Measurements from ENCODE around the gene TM9SF2.

The TM9SF2 gene

DNA sequence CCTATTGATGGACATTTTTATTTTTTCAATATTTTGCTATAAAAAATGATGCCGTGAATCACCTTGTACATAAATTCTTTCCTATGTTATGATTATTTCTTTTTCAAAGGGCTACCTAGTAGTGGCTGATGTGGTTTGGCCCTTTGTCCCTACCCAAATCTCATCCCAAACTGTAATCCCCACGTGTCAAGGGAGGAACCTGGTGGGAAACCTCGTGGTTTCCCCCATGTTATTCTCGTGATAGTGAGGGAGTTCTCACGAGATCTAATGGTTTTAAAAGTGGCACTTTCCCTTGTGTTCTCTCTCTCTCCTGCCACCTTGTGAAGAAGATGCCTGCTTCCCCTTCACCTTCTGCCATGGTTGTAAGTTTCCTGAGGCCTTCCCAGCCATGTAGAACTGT, 94.9 kb downstream of the TM9SF2 start:
- no peak overlapping the region for H3K27ac ChIP-seq
- TF ChIP-seq, protein P1, sequence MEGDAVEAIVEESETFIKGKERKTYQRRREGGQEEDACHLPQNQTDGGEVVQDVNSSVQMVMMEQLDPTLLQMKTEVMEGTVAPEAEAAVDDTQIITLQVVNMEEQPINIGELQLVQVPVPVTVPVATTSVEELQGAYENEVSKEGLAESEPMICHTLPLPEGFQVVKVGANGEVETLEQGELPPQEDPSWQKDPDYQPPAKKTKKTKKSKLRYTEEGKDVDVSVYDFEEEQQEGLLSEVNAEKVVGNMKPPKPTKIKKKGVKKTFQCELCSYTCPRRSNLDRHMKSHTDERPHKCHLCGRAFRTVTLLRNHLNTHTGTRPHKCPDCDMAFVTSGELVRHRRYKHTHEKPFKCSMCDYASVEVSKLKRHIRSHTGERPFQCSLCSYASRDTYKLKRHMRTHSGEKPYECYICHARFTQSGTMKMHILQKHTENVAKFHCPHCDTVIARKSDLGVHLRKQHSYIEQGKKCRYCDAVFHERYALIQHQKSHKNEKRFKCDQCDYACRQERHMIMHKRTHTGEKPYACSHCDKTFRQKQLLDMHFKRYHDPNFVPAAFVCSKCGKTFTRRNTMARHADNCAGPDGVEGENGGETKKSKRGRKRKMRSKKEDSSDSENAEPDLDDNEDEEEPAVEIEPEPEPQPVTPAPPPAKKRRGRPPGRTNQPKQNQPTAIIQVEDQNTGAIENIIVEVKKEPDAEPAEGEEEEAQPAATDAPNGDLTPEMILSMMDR (conservative IDR thresholded peaks at IDR 0.05), result no peak
- TF ChIP-seq ZFX (IDR thresholded peaks at IDR 0.05), result no peak

DNA sequence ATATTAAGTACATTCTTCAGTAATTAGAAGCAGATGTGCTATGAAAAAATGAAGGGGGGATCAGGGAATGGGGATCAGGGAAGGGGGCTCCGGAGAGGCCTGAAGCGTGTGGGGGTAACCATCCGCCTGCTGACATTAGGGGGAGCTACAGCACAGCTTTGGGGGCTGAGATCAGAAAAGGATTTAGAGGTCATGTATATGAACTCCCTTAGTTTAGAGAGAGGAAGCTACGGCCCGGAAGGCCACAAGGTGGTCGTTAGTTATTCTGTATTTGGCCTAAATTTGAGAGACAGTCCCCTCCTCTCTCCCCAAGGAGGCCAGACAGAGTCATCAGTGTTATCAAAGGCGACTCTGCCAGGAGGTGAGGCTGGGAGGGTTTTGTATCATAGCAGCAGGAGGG, 99.0 kb downstream of the TM9SF2 start:
- TF ChIP-seq ZFX (IDR thresholded peaks at IDR 0.05), result no peak
- TF ChIP-seq, protein P1 (conservative IDR thresholded peaks at IDR 0.05), result no peak; the same call in 1 of the 2 replicates

DNA sequence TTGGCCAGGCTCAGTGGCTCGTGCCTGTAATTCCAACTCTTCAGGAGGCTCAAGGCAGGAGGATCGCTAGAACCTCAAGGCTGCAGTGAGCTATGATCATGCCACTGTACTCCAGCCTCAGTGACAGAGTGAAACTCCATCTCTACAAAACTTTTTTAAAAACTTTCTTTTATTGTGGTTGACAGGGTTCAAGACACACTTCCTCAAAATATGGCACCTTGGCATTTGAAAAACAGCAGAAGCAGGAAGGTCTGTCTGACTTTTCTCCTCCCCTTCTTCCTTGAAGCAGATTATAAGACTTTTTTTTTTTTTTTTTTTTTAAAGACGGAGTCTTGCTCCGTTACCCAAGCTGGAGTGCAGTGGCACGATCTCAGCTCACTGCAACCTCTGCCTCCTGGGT, 100.3 kb downstream of the TM9SF2 start:
- no peak overlapping the region for H3K27ac ChIP-seq
- TF ChIP-seq, protein P1 (conservative IDR thresholded peaks at IDR 0.05), result no peak
- TF ChIP-seq ZFX (IDR thresholded peaks at IDR 0.05), result no peak

More for the DNA sequence above, 99.0 kb downstream of the TM9SF2 start:
- H3K27ac ChIP-seq, result no peak overlapping the region

DNA sequence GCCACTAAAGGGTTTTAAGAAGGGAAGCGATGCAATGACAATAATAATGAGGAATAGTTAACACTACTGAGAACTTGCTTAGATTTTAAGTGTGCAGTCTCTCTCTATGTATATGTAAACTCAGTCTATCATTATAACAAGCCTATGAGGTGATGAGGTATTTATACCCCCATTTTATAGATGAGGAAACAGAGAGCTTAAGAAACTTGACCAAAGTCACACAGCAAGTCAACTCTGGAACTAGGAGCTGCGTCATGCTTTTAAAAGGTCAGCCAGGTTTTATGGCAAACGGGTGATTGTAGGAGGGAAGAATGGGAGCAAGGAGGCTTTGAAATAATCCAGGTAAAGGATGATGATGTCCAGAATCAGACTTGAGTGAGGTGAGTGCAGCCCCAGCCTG, 103.4 kb downstream of the TM9SF2 start:
- H3K27ac ChIP-seq, result no peak overlapping the region
- TF ChIP-seq, protein P1 (conservative IDR thresholded peaks at IDR 0.05), result no peak
- no peak for TF ChIP-seq ZFX (IDR thresholded peaks at IDR 0.05)

DNA sequence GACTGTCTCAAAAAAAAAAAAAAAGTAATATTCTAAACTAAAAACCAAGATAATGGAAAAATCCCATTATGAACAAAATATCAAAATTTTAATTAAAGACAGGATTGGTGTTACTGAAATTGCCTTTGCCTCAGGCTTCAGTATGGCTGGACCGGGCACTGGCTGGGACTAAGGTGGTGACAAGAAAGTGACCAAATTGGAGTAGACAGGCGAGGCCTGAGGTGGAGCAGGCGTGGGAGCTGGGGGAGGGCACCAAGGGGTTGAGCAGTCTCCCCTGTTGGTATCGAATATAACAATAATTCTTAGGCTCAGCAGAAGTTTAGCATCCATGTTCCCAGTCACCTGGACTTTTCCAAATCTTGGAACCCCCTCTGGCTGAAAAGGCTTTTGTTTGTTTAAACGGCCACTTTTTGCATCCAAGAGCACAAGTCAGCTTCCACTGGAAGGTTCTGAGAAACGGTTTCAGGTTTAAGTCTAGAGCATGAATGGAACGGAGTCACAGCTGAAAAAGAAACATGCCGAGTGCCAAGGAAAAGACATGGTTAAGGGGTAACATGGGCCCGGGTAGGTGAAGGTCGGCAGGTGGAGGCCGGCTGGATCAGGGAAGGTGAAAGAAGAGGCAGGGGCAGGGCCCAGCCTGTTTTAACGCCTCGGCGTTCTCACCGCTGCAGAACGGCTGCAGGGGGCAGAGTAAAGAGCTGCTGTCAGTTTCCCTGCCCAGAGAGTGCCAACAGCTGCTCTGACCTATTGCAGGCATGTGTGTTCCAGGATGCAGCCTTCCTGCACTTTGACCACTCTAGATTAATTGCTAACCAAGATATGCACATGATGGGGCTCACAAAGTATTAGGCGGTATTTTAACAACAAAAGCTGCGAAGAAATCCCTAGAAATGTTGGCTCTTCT, 104.4 kb downstream of the TM9SF2 start:
- H3K27ac ChIP-seq, result peak overlapping the region; percentile 84
- TF ChIP-seq, protein P1 (conservative IDR thresholded peaks at IDR 0.05), result peak; percentile 26
- no peak for TF ChIP-seq ZFX (IDR thresholded peaks at IDR 0.05)

DNA sequence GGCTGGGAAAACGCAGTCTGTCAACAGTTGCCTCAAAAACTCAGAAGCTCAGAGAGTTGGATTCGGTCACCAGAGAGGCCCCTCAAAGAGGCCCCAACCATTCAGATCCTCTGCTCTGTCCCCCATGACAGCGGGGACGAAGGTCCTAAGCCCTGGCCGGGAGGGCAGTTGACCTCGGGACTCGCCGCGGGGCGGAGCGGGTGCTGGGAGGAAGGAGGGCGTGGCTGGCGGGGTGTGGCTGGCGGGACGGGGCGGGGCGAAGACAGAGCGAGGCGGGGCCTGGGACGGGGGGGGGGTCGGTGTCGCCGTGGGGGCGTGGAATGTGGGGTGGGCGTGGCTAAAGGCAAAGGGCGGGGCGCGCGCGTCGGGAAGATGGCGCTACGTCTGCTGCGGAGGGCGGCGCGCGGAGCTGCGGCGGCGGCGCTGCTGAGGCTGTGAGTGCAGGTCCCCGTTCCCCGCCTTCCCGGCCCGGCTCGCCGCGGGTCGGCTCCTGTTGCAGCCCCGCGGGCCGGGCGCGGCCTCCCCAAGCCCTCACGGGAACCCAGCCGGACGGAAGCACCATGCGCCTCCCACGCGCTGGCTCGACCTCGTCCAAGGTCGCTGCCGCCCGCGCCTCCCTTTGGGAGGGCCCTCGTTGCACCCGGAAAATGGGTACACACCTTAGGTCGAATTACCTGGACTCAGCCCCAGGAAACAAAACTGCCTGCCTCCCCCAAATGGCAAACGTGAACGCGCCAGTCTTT, 105.2 kb downstream of the TM9SF2 start, which contains the start of gene CLYBL:
Gene CLYBL, plus strand, starts transcription at position 367 of the 743 bp plus-strand sequence.
- peak within 1 kb of the TSS; percentile 84 for H3K27ac ChIP-seq
- TF ChIP-seq, protein P1 (conservative IDR thresholded peaks at IDR 0.05), result 0 out of 2 replicates have a peak, but pooled peaks have one; percentile 11
- no peak for TF ChIP-seq ZFX (IDR thresholded peaks at IDR 0.05)

DNA sequence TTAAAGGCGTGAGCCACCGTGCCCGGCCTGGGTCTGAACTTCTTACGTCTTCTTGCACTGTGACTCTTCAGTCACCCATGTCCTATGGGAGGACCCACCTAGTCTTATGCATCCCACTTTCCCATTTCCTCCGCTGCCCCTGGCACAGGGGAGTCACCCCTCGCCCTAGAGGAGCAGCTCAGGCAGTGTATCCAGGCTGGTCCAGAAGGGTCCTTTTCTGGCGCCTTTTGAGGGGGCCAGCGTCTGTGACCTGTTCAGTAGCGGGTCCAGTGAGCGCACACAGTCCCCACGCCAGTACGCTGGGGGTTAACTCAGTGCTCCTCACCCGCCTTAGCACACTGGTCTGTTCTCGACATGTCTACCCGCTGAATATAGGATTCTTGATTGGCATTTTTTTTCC, 107.1 kb downstream of the TM9SF2 start:
- TF ChIP-seq, protein P1 (conservative IDR thresholded peaks at IDR 0.05), result no peak
- TF ChIP-seq ZFX (IDR thresholded peaks at IDR 0.05), result no peak
- H3K27ac ChIP-seq, result no peak overlapping the region

Measured in C4-2B (cell line).